ENCODE measurements around the gene FOXI1. TPM values are rescaled to one million over a fixed set of nuclear protein-coding genes. Genes with fewer than 3 reads are reported as not detected.

FOXI1 gene
- polyA plus RNA-seq, 2 of the 4 experiments (the other 2 are of a cell fraction): not detected

DNA sequence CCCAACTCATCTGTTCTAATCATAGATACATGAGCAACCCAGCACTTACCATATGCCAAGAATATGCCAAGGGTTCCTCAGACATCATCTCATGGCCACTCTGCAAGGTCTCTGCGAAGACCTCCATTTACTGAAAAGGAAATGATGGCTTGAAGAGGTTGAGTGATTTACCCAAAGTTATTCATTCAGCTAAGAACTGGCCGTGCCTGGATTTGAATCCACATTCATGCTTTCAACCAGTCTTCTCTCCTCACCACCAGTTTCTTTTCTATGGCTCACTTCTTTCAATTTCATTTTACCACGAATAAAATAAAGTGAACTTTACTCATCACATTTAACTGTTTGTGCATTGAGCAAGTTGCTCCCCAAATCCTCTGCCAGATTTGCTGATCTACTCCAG is 27.2 kb upstream of the FOXI1 start:
- WGBS (ENCODE audit: missing lambda C conversion rate): 43% methylated on average over 3 of the region's 3 CpGs
- ChIA-PET CTCF (no interaction called here), POLR2A (no interaction called here)

DNA sequence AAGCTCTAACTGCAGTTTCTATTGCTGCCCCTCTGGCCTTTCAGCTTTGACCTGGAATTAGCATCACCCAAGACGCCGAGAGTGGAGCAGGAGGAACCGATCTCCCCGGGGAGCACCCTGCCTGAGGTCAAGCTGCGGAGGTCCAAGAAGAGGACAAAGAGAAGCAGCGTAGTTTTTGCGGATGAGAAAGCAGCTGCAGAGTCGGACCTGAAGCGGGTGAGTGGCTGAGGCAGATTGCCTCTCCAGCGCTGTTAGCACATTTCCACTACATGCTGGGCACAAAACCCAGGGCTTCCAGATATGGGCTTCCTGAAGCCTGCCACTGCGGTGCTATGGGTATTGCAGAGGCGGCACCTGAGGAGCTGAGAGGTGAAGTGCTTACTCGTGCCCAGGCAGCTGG is 26.8 kb upstream of the FOXI1 start:
- CTCF ChIA-PET: interaction anchor here (7.2 kb wide), 1 partner anchor 8 kb away, joined by 46 read pairs; no protein-coding TSS in a partner anchor

More for the DNA sequence above, 27.2 kb upstream of the FOXI1 start:
- no peak for TF ChIP-seq CHD2 (IDR thresholded peaks at IDR 0.05; ENCODE audit: low read length, partially characterized antibody)
- no peak for TF ChIP-seq EHF (CRISPR knock-in tag; IDR thresholded peaks at IDR 0.05)
- no peak for TF ChIP-seq EHMT2 (IDR thresholded peaks at IDR 0.05; ENCODE audit: low read depth)
- no peak for TF ChIP-seq ZNF302 (CRISPR knock-in tag; IDR thresholded peaks at IDR 0.05)
- no peak for TF ChIP-seq JUNB (IDR thresholded peaks at IDR 0.05)
- TF ChIP-seq HDAC2 (IDR thresholded peaks at IDR 0.05): no peak
- no peak for TF ChIP-seq MAFK (IDR thresholded peaks at IDR 0.05; ENCODE audit: partially characterized antibody)
- no peak for TF ChIP-seq ZFP36 (IDR thresholded peaks at IDR 0.05; ENCODE audit: borderline replicate concordance, partially characterized antibody)
- TF ChIP-seq NFE2L2 (conservative IDR thresholded peaks at IDR 0.05; ENCODE audit: low read length): no peak
- TF ChIP-seq BHLHE40 (IDR thresholded peaks at IDR 0.05; ENCODE audit: low read depth, low read length): no peak
- TF ChIP-seq ESRRA (IDR thresholded peaks at IDR 0.05; ENCODE audit: borderline replicate concordance, low read length): no peak
- no peak for TF ChIP-seq SMC3 (IDR thresholded peaks at IDR 0.05)
- no peak for TF ChIP-seq ZSCAN20 (CRISPR knock-in tag; IDR thresholded peaks at IDR 0.05)
- no peak for TF ChIP-seq ZC3H11A (IDR thresholded peaks at IDR 0.05)
- H3K4me2 ChIP-seq: no peak overlapping the region
- no peak for DNase-seq (ENCODE audit: low read depth in 1 of 2, low spot score in 1 of 2)
- no peak for ATAC-seq
- H3K27ac ChIP-seq: no peak overlapping the region
- no peak for FAIRE-seq
- no peaks in the 10 kb centered on the region for H3K4me1 ChIP-seq
- no peaks in the 10 kb centered on the region for H3K9me3 ChIP-seq
- no peak overlapping the region for H3K4me3 ChIP-seq

More for the DNA sequence above, 26.8 kb upstream of the FOXI1 start:
- H3K4me2 ChIP-seq: no peak overlapping the region
- WGBS (ENCODE audit: missing lambda C conversion rate): 75% methylated on average over 13 of the region's 13 CpGs
- no peak overlapping the region for H3K4me3 ChIP-seq
- ATAC-seq (no peak), FAIRE-seq (no peak), DNase-seq (ENCODE audit: low read depth in 1 of 2, low spot score in 1 of 2) (no peak)
- no peak overlapping the region for H3K27ac ChIP-seq
- TF ChIP-seq, protein P1, sequence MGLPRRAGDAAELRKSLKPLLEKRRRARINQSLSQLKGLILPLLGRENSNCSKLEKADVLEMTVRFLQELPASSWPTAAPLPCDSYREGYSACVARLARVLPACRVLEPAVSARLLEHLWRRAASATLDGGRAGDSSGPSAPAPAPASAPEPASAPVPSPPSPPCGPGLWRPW (IDR thresholded peaks at IDR 0.05): no peak
- TF ChIP-seq CEBPB (IDR thresholded peaks at IDR 0.05): no peak
- no peak for TF ChIP-seq JUNB (IDR thresholded peaks at IDR 0.05)
- no peak for TF ChIP-seq GATA3 (IDR thresholded peaks at IDR 0.05; ENCODE audit: borderline replicate concordance)
- TF ChIP-seq MAFK (IDR thresholded peaks at IDR 0.05; ENCODE audit: partially characterized antibody): no peak
- TF ChIP-seq, protein P2, sequence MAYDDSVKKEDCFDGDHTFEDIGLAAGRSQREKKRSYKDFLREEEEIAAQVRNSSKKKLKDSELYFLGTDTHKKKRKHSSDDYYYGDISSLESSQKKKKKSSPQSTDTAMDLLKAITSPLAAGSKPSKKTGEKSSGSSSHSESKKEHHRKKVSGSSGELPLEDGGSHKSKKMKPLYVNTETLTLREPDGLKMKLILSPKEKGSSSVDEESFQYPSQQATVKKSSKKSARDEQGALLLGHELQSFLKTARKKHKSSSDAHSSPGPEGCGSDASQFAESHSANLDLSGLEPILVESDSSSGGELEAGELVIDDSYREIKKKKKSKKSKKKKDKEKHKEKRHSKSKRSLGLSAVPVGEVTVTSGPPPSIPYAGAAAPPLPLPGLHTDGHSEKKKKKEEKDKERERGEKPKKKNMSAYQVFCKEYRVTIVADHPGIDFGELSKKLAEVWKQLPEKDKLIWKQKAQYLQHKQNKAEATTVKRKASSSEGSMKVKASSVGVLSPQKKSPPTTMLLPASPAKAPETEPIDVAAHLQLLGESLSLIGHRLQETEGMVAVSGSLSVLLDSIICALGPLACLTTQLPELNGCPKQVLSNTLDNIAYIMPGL (CRISPR knock-in tag; IDR thresholded peaks at IDR 0.05; ENCODE audit: borderline replicate concordance): no peak
- TF ChIP-seq TP53 (CRISPR knock-in tag; IDR thresholded peaks at IDR 0.05): no peak
- TF ChIP-seq, protein P3, sequence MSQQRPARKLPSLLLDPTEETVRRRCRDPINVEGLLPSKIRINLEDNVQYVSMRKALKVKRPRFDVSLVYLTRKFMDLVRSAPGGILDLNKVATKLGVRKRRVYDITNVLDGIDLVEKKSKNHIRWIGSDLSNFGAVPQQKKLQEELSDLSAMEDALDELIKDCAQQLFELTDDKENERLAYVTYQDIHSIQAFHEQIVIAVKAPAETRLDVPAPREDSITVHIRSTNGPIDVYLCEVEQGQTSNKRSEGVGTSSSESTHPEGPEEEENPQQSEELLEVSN (IDR thresholded peaks at IDR 0.05; ENCODE audit: borderline replicate concordance, low read depth): no peak
- no peak for TF ChIP-seq ZC3H11A (IDR thresholded peaks at IDR 0.05)
- no peak for TF ChIP-seq POLR2A (IDR thresholded peaks at IDR 0.05; ENCODE audit: low read length)
- TF ChIP-seq CHD2 (IDR thresholded peaks at IDR 0.05; ENCODE audit: low read length, partially characterized antibody): no peak
- TF ChIP-seq, protein P4, sequence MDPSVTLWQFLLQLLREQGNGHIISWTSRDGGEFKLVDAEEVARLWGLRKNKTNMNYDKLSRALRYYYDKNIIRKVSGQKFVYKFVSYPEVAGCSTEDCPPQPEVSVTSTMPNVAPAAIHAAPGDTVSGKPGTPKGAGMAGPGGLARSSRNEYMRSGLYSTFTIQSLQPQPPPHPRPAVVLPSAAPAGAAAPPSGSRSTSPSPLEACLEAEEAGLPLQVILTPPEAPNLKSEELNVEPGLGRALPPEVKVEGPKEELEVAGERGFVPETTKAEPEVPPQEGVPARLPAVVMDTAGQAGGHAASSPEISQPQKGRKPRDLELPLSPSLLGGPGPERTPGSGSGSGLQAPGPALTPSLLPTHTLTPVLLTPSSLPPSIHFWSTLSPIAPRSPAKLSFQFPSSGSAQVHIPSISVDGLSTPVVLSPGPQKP (IDR thresholded peaks at IDR 0.05; ENCODE audit: low read depth, low read length): no peak
- no peak for TF ChIP-seq RCOR1 (IDR thresholded peaks at IDR 0.05; ENCODE audit: low read depth, low read length)
- TF ChIP-seq CHD4 (IDR thresholded peaks at IDR 0.05; ENCODE audit: borderline replicate concordance): no peak
- no peak for TF ChIP-seq PHF8 (IDR thresholded peaks at IDR 0.05; ENCODE audit: borderline replicate concordance, low read depth)
- TF ChIP-seq HDAC2 (IDR thresholded peaks at IDR 0.05): no peak
- no peak for TF ChIP-seq NPAS2 (CRISPR knock-in tag; IDR thresholded peaks at IDR 0.05; ENCODE audit: borderline replicate concordance)
- no peak for TF ChIP-seq HOXA7 (CRISPR knock-in tag; IDR thresholded peaks at IDR 0.05)
- POLR2A ChIA-PET: no interaction called here
- no peaks in the 10 kb centered on the region for H3K9me3 ChIP-seq
- no peaks in the 10 kb centered on the region for H3K4me1 ChIP-seq

Data from A549 (cell line).